GM13976 (cell line): Measurements from ENCODE around the gene ANKS6.

Experiments
- DNase-seq: peaks from one replicate; pipeline ENCODE4 v3.0.0; 2012; ENCODE audit warnings: low spot score
- in situ Hi-C: fragments of 300-500 bp; cut with MboI; formaldehyde crosslinking; loops from one replicate; pipeline ENCODE4 v1.12.0; 2022; ENCODE audit warnings: low sequenced_read_pairs, mixed read lengths, inconsistent platforms; ENCODE audit not compliant: unreplicated experiment
- TF ChIP-seq, protein P1 (sequence below): IDR thresholded peaks from 2 replicates; pipeline ENCODE4 v1.5.1; 2012; ENCODE audit warnings: borderline replicate concordance, mild to moderate bottlenecking; ENCODE audit not compliant: insufficient read depth; ENCODE audit errors: extremely low read depth, missing control alignments, control extremely low read depth

ANKS6 gene

DNA sequence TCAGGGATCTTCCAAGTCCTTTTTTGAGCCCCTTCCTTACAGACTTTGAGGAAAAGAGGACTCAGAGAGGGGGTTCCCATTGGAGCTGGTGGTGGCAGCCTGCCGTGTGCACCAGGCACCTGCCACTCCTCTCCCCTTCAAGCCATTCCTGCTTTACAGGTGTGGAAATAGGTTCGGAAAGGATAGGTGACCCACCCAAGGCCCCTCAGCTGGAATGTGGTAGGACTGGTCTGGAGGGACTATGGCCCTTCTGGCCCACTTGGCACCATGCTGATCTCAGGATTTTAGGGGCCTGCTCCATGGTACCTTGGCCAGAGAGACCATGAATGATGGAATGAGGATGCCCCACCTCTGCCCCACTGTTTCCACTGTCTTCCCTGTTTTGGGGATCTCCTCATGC, 12.5 kb upstream of the ANKS6 start:
- TF ChIP-seq, protein P1, sequence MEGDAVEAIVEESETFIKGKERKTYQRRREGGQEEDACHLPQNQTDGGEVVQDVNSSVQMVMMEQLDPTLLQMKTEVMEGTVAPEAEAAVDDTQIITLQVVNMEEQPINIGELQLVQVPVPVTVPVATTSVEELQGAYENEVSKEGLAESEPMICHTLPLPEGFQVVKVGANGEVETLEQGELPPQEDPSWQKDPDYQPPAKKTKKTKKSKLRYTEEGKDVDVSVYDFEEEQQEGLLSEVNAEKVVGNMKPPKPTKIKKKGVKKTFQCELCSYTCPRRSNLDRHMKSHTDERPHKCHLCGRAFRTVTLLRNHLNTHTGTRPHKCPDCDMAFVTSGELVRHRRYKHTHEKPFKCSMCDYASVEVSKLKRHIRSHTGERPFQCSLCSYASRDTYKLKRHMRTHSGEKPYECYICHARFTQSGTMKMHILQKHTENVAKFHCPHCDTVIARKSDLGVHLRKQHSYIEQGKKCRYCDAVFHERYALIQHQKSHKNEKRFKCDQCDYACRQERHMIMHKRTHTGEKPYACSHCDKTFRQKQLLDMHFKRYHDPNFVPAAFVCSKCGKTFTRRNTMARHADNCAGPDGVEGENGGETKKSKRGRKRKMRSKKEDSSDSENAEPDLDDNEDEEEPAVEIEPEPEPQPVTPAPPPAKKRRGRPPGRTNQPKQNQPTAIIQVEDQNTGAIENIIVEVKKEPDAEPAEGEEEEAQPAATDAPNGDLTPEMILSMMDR, result no peak
- in situ Hi-C loops, result no loop called here
- DNase-seq, result no peak

DNA sequence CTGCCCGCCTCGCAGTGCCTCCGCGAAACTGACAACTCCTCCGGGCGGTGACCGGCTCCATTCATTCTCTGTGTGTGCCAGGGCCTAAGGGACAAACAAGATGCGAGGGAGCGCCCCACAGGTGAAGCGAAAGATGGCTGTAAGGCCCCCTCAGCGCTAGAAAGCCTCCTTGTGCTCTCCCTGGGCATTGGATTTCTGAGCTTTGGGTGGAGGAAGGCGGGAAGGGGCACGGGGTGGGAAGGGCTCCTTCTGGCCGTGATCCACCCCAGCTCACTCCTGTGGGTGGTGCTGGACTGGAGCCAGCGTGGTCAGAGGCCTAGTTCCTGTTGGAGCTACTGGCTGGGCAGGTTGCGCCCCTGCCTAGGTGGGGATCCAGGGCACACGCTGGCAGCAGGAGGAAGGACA, 12.1 kb upstream of the ANKS6 start:
- in situ Hi-C loops, result no loop called here
- no peak for DNase-seq
- TF ChIP-seq, protein P1, result no peak

DNA sequence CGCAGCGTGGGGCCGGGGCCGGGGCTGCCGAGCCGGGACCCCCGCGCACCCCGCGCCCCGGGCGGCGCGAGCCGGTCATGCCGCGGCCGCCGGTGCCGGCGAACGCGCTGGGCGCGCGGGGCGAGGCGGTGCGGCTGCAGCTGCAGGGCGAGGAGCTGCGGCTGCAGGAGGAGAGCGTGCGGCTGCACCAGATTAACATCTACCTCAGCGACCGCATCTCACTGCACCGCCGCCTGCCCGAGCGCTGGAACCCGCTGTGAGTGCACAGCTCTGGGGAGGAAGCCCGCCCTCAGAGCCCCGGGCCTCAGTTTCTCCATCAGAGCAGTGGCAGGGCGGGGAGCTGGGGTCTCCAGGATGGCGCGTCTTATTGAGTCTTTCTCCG, 11.4 kb upstream of the ANKS6 start:
- TF ChIP-seq, protein P1, result no peak
- peak; percentile 55 for DNase-seq
- in situ Hi-C loops, result no loop called here

DNA sequence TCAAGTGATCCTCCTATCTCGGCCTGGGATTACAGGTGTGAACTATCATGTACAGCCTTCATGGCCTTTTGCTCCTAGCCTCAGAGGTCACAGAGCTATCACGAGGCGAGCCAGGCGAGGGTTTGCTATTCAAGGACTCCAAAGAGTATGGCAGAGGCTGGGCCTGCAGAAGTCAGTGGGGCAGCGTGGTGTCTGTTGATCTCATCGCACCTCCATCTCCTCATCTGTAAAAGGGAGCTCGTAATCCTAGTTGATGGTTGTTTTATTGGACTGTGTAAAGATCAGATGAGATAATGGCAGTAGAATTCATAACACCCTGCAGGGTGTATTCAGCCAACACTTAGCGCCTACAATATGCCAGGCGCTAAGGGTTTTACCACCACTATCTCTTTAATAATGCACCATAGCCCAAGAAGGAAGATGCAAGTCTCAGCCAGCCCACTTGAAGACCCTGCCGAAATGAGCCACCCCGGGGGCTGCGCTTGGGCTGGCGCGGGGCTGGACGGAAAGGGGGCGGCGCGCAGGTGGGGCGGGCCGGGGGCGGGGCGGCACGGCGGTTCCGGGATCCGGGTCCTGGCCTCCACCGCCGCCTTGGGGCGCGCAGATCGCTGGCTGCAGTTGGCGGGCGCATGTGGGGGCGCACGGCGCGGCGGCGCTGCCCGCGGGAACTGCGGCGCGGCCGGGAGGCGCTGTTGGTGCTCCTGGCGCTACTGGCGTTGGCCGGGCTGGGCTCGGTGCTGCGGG, 10.9 kb upstream of the ANKS6 start, which contains the start of gene GALNT12:
Gene GALNT12 (plus strand): TSS at position 601 of the 744 bp plus-strand sequence. CDS start 29 bp downstream, at position 630.
- peak; percentile 86 for DNase-seq
- TF ChIP-seq, protein P1, result no peak
- in situ Hi-C loops, result no loop called here

DNA sequence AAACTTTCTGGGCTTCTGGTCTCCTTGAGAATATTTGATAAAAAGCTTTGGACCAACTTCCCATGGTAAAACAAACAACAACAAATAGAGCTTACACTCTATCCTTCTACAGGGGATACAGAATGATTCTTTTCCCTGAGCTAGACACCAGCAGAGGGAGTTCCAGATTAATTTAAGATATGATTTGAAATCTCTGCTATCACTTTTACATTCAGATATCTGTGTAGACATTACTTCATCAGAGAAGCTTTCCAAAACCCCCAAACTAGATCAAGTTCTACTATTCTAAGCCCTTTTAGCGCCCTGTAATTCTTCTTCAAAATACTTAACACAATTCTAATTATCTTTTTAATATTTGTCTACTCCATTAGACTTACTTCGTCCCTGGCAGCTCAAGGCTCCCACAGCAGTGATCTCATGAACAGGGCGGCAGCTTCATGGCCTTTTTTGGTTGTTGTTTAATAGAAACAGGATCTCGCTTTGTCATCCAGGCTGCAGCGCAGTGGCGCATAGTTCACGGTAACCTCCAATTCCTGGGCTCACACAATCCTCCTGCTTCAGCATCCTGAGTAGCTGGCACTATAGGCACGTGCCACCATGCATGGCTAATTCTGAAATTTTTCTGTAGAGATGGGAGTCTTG, 10.2 kb upstream of the ANKS6 start:
- TF ChIP-seq, protein P1, result no peak
- no peak for DNase-seq
- in situ Hi-C loops, result no loop called here

DNA sequence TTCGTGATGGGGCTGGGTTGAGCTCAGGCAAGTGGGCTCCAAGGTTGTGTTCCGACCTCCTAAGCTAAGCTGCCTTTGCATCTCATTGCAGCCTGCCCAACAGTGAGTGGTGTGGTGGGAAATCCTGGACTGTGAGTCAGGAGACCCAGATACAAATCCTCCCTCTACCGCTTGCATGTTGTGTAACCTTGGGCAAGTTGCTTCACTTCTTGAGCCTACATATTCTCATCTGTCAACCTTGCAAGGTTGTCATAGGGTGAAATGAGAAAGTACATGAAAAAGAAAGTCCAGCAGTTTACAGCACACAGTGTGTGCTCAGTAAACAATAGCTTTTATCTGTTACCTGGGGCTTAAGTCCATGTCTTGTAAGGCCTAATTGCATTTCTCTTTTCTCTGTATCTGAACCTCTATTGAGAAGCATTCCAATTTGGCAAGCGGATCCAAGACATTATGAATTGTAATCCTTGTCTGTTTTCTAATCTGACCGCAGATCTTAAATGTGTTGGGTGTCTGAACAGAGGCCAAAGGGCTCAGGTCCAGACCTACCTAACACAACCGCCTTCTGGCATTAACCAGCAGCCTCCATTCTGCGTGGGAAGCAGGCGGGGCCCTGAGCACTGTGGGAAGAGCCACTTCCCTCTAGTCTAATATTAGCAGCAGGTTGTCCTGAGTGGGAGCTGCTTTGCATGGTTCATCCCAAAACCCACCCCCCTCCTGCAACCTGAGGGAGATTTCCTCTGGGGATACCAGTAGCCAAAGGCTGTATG, 9.3 kb upstream of the ANKS6 start:
- in situ Hi-C loops, result no loop called here
- TF ChIP-seq, protein P1, result no peak
- DNase-seq, result no peak
